ENCODE measurements around the gene CIDEC. TPM values are rescaled to one million over a fixed set of nuclear protein-coding genes. Genes with fewer than 3 reads are reported as not detected.
A peak's percentile ranks its signal among the peaks of the same experiment; 100 is the strongest.

Gene CIDEC
- total and polyA plus RNA-seq, 9 of the 15 experiments (the other 6 are each of a cell fraction or from before 2014, with no cell fraction given) = not detected

GRCh38 chr3:9843715-9844438 lies 36.2 kb downstream of the CIDEC start, which contains the start of gene RPUSD3 (continued):
- TF ChIP-seq NFYB (IDR thresholded peaks at IDR 0.05; ENCODE audit: extremely low read depth, insufficient read length) (peak; percentile 88), NUFIP1 (IDR thresholded peaks at IDR 0.05; ENCODE audit: partially characterized antibody) (no peak), NRF1 (conservative IDR thresholded peaks at IDR 0.05 in 1 of 2, IDR thresholded peaks at IDR 0.05 in 1 of 2) (peak; percentile 96 to 97), TCF3 (CRISPR knock-in tag; IDR thresholded peaks at IDR 0.05) (no peak), NKRF (IDR thresholded peaks at IDR 0.05; ENCODE audit: borderline replicate concordance) (peak; percentile 74; the same call in 1 of the 2 replicates), MYC (IDR thresholded peaks at IDR 0.05; ENCODE audit: low read depth, low read length) (peak; percentile 73; the same call in 1 of the 2 replicates), MYC (CRISPR knock-in tag; IDR thresholded peaks at IDR 0.05; ENCODE audit: borderline replicate concordance, low read depth) (peak; percentile 68; the same call in 1 of the 2 replicates), ATF7 (IDR thresholded peaks at IDR 0.05) (peak; percentile 53), E2F3 (CRISPR knock-in tag; IDR thresholded peaks at IDR 0.05) (peak; percentile 23; the same call in 1 of the 2 replicates), EP300 (IDR thresholded peaks at IDR 0.05; ENCODE audit: low read length) (no peak; the same call in 1 of the 2 replicates), POLR2AphosphoS5 (IDR thresholded peaks at IDR 0.05; ENCODE audit: control insufficient read depth, insufficient read depth, low read depth, low read length) (peak; percentile 69), THRAP3 (IDR thresholded peaks at IDR 0.05; ENCODE audit: borderline replicate concordance) (no peak), TRIM25 (IDR thresholded peaks at IDR 0.05; ENCODE audit: borderline replicate concordance) (no peak; the same call in 1 of the 2 replicates), ZNF133 (CRISPR knock-in tag; IDR thresholded peaks at IDR 0.05) (no peak), CSDE1 (IDR thresholded peaks at IDR 0.05) (no peak), NCOA2 (IDR thresholded peaks at IDR 0.05; ENCODE audit: partially characterized antibody in 2 of 2) (no peak), ZBTB5 (IDR thresholded peaks at IDR 0.05) (no peak), HNRNPUL1 (IDR thresholded peaks at IDR 0.05; ENCODE audit: low read length) (no peak), CREB5 (CRISPR knock-in tag; IDR thresholded peaks at IDR 0.05) (no peak), KAT2B (IDR thresholded peaks at IDR 0.05; ENCODE audit: low read depth, low read length) (no peak), ZNF551 (CRISPR knock-in tag; IDR thresholded peaks at IDR 0.05) (no peak), HSF4 (CRISPR knock-in tag; IDR thresholded peaks at IDR 0.05; ENCODE audit: borderline replicate concordance) (0 out of 2 replicates have a peak, but pooled peaks have one; percentile 26)
